Measurements from ENCODE around the gene MTLN.

The MTLN gene

DNA sequence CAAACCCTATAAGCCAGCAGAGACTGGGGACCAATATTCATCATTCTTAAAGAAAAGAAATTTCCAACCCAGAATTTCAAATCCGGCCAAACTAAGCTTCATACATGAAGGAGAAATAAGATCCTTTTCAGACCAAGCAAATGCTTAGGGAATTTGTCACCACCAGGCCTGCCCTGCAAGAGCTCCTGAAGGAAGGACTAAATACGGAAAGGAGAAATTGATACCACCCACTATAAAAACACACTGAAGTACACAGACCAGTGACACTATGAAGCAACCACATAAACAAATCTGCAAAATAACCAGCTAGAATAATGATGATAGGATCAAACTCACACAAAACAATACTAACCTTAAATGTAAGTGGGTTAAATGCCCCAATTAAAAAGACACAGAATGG, 29.9 kb downstream of the MTLN start:
- Histone ChIP-seq H3K27ac (ENCODE audit: low read length) (no peak overlapping the region), H3K36me3 (ENCODE audit: control insufficient read depth, low read depth, low read length) (no peaks in the 10 kb centered on the region), H3K9me3 (ENCODE audit: control insufficient read depth, low read depth, low read length) (peaks cover 6% of the 10 kb centered on the region), H3K4me1 (ENCODE audit: control insufficient read depth, low read depth, low read length) (no peaks in the 10 kb centered on the region), H3K9ac (ENCODE audit: low read length) (no peak overlapping the region), H3K4me3 (ENCODE audit: low read length) (no peak overlapping the region), H3K27me3 (ENCODE audit: control insufficient read depth, insufficient read depth, low read length) (no peaks in the 10 kb centered on the region)

DNA sequence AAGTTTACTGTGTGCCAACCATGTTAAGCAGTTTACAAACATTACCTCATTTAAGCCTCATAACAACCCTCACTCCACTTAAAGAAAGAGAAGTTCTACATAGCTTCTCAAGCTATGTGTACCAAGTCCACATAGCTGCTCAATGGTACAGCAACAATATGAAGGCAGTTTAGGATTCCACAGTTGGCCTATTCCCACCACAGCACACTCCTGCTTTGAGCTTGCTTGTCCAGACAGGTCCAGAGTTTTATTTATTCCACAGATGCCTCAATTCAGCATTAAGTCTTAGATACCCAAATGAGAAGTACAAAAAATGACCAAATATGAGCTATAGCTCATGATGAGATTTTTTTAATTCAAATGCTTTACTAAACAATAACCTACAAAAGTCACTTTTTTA, 32.3 kb downstream of the MTLN start:
- no peak overlapping the region for H3K9ac ChIP-seq (ENCODE audit: low read length)
- no peak overlapping the region for H3K27ac ChIP-seq (ENCODE audit: low read length)
- H3K9me3 ChIP-seq (ENCODE audit: control insufficient read depth, low read depth, low read length) = peaks cover 6% of the 10 kb centered on the region
- no peaks in the 10 kb centered on the region for H3K36me3 ChIP-seq (ENCODE audit: control insufficient read depth, low read depth, low read length)
- H3K4me1 ChIP-seq (ENCODE audit: control insufficient read depth, low read depth, low read length) = no peaks in the 10 kb centered on the region
- no peaks in the 10 kb centered on the region for H3K27me3 ChIP-seq (ENCODE audit: control insufficient read depth, insufficient read depth, low read length)
- no peak overlapping the region for H3K4me3 ChIP-seq (ENCODE audit: low read length)

DNA sequence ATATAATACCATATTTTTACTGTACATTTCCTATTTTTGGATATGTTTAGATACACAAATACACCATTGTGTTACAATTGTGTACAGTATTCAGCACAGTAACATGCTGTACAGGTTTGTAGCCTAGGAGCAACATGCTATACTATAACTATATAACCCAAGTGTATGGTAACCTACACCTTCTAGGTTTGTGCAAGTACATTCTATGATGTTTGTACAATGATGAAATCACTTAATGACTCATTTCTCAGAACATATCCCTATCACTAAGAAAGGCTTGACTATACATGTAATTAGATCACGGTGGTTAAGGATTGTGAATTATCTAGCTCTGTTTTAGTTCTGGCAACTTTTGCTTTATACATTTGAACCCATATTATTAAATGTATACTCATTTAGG, 38.8 kb downstream of the MTLN start:
- Histone ChIP-seq H3K36me3 (ENCODE audit: control insufficient read depth, low read depth, low read length) (no peaks in the 10 kb centered on the region), H3K27ac (ENCODE audit: low read length) (no peak overlapping the region), H3K9me3 (ENCODE audit: control insufficient read depth, low read depth, low read length) (no peaks in the 10 kb centered on the region), H3K9ac (ENCODE audit: low read length) (no peak overlapping the region), H3K4me1 (ENCODE audit: control insufficient read depth, low read depth, low read length) (no peaks in the 10 kb centered on the region), H3K27me3 (ENCODE audit: control insufficient read depth, insufficient read depth, low read length) (no peaks in the 10 kb centered on the region), H3K4me3 (ENCODE audit: low read length) (no peak overlapping the region)

DNA sequence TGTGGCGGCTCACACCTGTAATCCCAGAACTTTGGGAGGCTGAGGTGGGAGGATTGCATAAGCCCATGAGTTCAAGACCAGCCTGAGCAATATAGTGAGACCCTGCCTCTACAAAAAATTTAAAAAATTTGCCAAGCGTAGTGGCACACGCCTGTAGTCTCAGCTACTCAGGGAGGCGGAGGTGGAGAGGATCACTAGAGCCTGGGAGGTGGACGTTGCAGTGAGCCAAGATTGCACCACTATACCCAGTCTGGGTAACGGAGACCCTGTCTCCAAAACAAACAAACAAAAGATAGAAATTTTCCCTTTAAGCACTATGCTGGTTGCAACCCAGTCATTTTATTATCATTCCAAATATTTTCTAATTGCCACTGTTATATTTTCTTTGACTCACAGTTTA, 39.8 kb downstream of the MTLN start:
- Histone ChIP-seq H3K9me3 (ENCODE audit: control insufficient read depth, low read depth, low read length) (no peaks in the 10 kb centered on the region), H3K36me3 (ENCODE audit: control insufficient read depth, low read depth, low read length) (no peaks in the 10 kb centered on the region), H3K27ac (ENCODE audit: low read length) (no peak overlapping the region), H3K27me3 (ENCODE audit: control insufficient read depth, insufficient read depth, low read length) (no peaks in the 10 kb centered on the region), H3K4me3 (ENCODE audit: low read length) (no peak overlapping the region), H3K4me1 (ENCODE audit: control insufficient read depth, low read depth, low read length) (peaks cover 9% of the 10 kb centered on the region), H3K9ac (ENCODE audit: low read length) (no peak overlapping the region)

DNA sequence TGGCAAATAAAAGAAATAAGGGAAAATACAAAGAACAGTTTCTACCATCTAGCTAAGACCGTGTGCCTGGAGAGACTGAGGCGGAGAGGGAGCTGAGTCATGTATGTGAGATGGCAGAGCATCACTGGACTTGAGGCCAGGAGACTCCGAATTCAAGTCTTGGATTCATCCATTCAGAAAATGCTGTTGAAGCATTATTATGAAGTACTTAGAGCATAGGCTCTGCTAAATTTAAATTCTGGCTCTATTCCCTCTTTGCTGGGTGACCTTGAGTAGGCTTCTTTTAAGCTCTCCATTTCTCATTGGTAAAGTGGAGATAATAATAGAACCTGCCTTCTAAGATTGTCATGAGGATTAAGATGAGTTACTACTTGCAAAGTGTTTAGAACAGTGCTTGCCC, 42.2 kb downstream of the MTLN start:
- no peak overlapping the region for H3K4me3 ChIP-seq (ENCODE audit: low read length)
- H3K4me1 ChIP-seq (ENCODE audit: control insufficient read depth, low read depth, low read length) = peaks cover 24% of the 10 kb centered on the region
- H3K36me3 ChIP-seq (ENCODE audit: control insufficient read depth, low read depth, low read length) = no peaks in the 10 kb centered on the region
- no peaks in the 10 kb centered on the region for H3K27me3 ChIP-seq (ENCODE audit: control insufficient read depth, insufficient read depth, low read length)
- H3K9ac ChIP-seq (ENCODE audit: low read length) = no peak overlapping the region
- no peaks in the 10 kb centered on the region for H3K9me3 ChIP-seq (ENCODE audit: control insufficient read depth, low read depth, low read length)
- no peak overlapping the region for H3K27ac ChIP-seq (ENCODE audit: low read length)

DNA sequence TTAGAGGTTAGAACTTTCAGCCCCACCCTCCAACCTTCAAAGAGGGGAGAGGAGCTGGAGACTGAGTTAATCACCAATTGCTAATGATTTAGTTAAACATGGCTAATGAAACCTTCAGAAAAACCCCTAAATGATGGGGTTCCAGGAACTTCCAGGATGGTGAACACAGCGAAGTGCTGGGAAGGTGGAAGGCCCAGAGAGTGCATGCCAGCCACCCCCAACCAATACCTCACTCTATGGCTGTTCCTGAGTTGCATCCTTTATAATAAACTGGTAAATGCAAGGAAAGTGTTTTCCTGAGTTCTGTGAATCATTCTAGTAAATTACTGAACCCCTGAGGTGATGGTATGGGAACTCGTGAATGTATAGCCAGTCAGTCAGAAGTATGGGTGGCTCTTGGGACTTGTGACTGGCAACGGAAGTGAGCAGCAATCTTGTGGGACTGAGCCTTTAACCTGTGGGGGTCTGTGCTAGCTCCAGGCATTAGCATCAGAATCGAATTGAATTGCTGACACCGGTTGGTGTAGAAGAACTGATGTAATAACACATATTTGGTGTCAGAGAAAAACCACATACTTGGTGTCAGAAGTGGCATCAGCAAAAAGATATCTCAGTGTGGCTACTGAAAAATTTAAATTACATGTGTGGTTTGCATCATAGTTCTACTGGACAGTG, 44.9 kb downstream of the MTLN start:
- Histone ChIP-seq H3K4me1 (ENCODE audit: control insufficient read depth, low read depth, low read length) (peaks cover 24% of the 10 kb centered on the region), H3K9ac (ENCODE audit: low read length) (no peak overlapping the region), H3K27ac (ENCODE audit: low read length) (no peak overlapping the region), H3K36me3 (ENCODE audit: control insufficient read depth, low read depth, low read length) (no peaks in the 10 kb centered on the region), H3K27me3 (ENCODE audit: control insufficient read depth, insufficient read depth, low read length) (no peaks in the 10 kb centered on the region), H3K4me3 (ENCODE audit: low read length) (no peak overlapping the region), H3K9me3 (ENCODE audit: control insufficient read depth, low read depth, low read length) (no peaks in the 10 kb centered on the region)

DNA sequence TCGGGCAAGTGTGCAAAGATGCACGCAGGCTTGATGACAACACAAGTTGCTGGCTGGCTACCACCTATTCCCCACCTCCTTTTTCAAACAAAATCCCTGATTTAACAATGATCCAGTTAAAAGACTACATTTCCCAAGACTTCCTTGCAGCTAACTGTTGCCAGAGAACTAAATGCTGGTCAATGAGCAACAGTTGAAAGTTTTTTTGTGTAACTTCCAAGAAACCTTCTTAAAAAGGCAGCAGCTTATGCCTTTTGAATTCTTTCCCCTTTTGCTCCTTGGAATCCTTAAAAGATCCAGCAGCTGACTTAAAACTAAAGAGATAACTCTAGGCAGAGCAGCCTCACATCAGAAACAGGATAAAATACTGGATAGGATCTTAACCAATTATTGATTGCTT, 46.1 kb downstream of the MTLN start:
- no peak overlapping the region for H3K9ac ChIP-seq (ENCODE audit: low read length)
- H3K9me3 ChIP-seq (ENCODE audit: control insufficient read depth, low read depth, low read length) = no peaks in the 10 kb centered on the region
- H3K4me1 ChIP-seq (ENCODE audit: control insufficient read depth, low read depth, low read length) = peaks cover 24% of the 10 kb centered on the region
- H3K27ac ChIP-seq (ENCODE audit: low read length) = no peak overlapping the region
- no peaks in the 10 kb centered on the region for H3K36me3 ChIP-seq (ENCODE audit: control insufficient read depth, low read depth, low read length)
- H3K27me3 ChIP-seq (ENCODE audit: control insufficient read depth, insufficient read depth, low read length) = no peaks in the 10 kb centered on the region
- H3K4me3 ChIP-seq (ENCODE audit: low read length) = no peak overlapping the region
